GM13977 (cell line): Measurements from ENCODE around the gene SLC37A1.

Experiments used
- DNase-seq: peaks from one replicate; pipeline ENCODE4 v3.0.0; 2012; ENCODE audit warnings: low spot score
- in situ Hi-C: fragments of 300-500 bp; cut with MboI; formaldehyde crosslinking; loops from one replicate; pipeline ENCODE4 v1.12.0; 2022; ENCODE audit warnings: low sequenced_read_pairs, low pct_unique_long_range_greater_than_20kb, mixed read lengths, inconsistent platforms; ENCODE audit not compliant: unreplicated experiment
- TF ChIP-seq, protein P1 (sequence below): IDR thresholded peaks from 2 replicates; pipeline ENCODE4 v1.5.1; 2012; ENCODE audit warnings: mild to moderate bottlenecking, control low read depth; ENCODE audit not compliant: insufficient read depth; ENCODE audit errors: extremely low read depth, missing control alignments

The SLC37A1 gene

DNA sequence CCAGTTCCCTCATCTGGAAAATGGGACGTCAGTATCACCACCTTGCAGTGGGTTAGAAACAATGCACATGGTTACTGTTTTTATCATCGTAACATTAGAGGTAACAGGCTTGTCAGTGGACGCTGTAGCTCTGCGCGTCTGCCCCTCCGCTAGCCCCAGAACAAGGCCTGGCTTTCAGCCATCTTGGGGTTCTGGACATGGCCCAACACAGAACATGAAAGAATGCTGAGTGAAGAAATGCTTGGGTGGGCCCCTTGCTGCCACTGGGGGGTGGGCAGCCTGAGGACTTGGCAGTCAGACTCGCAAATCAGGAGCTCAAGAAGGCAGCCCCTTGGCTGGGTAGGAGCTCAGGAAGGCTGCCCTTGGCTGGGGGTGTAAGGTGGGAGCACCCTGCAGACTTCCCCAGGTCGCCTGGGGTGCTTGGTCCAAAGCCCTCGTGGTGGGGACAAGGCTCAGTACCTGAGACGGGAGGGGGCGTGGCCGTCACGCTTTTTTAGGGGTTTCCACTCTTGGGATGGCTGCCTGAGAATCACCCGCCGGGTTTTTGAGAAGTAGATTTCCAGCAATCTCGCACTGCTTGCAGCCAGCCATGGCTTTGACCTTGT lies 51.7 kb downstream of the SLC37A1 start:
- in situ Hi-C loops = no loop called here
- no peak for DNase-seq
- TF ChIP-seq, protein P1, sequence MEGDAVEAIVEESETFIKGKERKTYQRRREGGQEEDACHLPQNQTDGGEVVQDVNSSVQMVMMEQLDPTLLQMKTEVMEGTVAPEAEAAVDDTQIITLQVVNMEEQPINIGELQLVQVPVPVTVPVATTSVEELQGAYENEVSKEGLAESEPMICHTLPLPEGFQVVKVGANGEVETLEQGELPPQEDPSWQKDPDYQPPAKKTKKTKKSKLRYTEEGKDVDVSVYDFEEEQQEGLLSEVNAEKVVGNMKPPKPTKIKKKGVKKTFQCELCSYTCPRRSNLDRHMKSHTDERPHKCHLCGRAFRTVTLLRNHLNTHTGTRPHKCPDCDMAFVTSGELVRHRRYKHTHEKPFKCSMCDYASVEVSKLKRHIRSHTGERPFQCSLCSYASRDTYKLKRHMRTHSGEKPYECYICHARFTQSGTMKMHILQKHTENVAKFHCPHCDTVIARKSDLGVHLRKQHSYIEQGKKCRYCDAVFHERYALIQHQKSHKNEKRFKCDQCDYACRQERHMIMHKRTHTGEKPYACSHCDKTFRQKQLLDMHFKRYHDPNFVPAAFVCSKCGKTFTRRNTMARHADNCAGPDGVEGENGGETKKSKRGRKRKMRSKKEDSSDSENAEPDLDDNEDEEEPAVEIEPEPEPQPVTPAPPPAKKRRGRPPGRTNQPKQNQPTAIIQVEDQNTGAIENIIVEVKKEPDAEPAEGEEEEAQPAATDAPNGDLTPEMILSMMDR = no peak

DNA sequence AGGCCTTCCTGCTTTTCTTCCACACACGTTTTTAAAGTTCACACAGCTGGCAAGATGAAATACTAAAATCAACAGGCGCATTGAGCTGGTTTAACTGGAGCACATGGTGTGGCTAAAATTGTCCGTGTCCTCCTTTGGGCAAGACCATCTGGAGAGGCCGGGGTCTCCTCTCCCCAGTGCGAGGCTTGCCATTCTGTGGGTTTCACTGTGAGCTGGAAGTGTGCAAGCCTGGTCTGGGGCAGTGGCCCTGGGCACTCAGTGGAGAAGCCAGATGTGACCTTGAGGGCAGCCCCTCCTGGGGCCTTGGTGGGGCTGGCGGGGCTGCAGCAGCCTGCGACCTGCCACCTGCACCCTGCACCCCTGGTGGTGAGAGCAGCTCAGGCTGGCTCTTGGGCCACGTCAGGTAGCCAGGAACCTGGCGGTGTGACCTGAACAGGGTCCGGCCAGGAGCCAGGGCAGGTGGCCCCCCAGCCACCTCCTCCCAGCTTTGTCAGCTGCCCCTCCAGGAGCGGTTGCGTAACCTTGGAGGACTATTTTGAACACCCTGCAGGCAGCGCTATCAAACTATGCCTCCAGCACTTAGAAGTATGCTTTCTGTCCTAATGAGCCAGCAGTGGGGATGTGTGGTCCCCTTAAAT lies 52.4 kb downstream of the SLC37A1 start:
- in situ Hi-C loops = no loop called here
- TF ChIP-seq, protein P1 = no peak
- no peak for DNase-seq

DNA sequence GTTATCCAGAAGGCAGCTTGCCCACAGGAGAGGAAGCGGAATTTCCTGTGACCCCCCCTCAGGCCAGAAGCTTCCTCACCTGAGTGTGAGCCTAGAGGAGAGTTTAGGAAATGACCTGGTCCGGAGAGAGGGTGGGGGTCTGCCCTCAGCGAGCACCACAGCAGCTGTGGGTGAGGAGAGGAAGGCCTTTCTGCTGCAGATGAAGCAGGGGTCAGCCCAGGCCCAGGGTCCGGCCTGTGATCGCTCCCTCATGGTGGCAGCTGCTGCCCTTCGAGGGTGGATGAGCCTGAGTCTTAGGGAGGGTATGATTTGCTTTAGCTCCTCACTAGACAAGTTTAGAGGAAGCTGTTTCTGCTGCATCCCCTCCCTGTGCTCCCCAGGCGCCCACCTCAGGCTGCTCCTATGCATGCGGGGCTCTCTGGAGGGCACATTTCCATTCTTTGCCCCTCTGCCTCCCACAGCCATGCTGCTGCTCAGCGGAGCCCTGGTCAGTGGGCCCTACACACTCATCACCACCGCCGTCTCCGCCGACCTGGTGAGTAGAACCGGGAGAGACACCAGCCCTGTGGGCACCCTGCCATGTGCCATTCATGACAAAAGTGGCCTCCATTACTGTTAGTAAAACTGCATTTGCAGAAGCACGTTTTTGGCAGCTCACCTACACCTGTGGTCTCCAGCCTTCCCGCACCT lies 53.0 kb downstream of the SLC37A1 start:
- in situ Hi-C loops = no loop called here
- TF ChIP-seq, protein P1 = no peak
- no peak for DNase-seq

DNA sequence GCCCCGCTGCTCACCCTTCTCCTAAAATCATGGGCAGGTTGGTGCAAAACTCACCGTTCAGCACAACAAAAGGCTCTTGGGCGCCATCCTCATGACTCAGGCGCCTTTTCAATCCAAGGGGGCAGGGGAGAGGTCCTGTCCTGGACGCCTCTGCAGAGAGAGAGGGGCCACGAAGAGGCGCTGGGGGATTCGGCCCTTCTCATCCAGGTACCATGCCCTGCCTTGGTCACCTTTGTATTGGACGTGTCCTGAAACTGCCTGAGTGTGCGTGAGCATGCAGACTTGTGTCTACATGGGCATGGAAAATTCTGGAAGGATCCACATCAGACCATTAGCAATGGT lies 53.5 kb downstream of the SLC37A1 start:
- no peak for DNase-seq
- TF ChIP-seq, protein P1 = no peak
- in situ Hi-C loops = no loop called here

DNA sequence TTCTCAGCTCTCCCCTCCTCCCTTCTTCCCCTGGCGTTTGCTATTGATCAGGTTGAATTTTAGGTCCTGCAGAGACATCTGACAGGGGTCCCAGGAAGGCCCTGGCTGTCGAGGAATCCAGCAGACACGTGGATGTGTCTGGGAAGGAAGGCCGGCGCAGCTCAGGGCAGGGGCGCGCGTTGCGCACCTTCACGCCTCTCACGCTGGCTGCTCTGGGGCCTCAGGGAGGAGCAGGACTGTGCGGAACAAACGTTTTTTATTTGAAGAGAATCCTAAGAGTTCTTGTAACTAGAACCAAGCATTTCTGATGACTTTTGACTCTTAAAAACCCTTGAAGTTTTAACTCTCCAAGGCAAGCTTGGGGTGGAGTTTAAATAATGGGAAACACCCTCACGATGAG lies 54.2 kb downstream of the SLC37A1 start:
- DNase-seq = no peak
- TF ChIP-seq, protein P1 = no peak
- in situ Hi-C loops = no loop called here

DNA sequence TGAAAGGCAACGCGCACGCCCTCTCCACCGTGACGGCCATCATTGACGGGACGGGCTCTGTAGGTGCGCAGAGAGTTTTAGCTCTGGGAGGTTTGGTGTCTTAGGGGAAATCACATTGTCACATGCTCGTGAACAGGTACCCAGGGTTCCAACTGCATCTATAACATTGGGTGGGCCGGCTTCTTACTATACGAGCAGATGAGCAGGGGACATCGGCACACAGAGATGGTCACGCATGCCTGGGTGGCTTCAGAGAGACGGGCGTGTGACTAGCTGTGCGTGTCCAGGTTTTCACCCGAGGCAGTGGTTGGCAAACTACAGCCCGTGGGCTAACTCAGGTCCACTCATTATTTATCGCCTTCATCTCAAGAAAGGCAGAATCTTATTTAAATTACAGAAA lies 54.7 kb downstream of the SLC37A1 start:
- TF ChIP-seq, protein P1 = no peak
- DNase-seq = no peak
- in situ Hi-C loops = no loop called here
